HEK293T (cell line): ENCODE data around the gene MSRB3.

Experiments used
- ARNT ChIP-seq: fragments of 450-650 bp; IDR thresholded peaks from 2 replicates; pipeline ENCODE4 v1.6.1; 2017; ENCODE audit warnings: mild to moderate bottlenecking
- BHLHE40 ChIP-seq: fragments of 450-650 bp; IDR thresholded peaks from 2 replicates; pipeline ENCODE4 v1.6.1; 2016; ENCODE audit warnings: mild to moderate bottlenecking, moderate library complexity, borderline replicate concordance
- CTBP1 ChIP-seq: fragments of 450-650 bp; IDR thresholded peaks from 2 replicates; pipeline ENCODE4 v1.6.1; 2016; ENCODE audit warnings: borderline replicate concordance
- FOXA1 ChIP-seq: fragments of 450-650 bp; IDR thresholded peaks from 2 replicates; pipeline ENCODE4 v1.6.1; 2016; ENCODE audit warnings: mild to moderate bottlenecking
- FOXK2 ChIP-seq: fragments of 450-650 bp; IDR thresholded peaks from 2 replicates; pipeline ENCODE4 v1.6.1; 2016; ENCODE audit warnings: mild to moderate bottlenecking
- HDGF ChIP-seq: fragments of 450-650 bp; IDR thresholded peaks from 2 replicates; pipeline ENCODE4 v1.6.1; 2017; ENCODE audit warnings: antibody characterized with exemption, borderline replicate concordance
- NFRKB ChIP-seq: fragments of 450-650 bp; IDR thresholded peaks from 2 replicates; pipeline ENCODE4 v1.6.1; 2016; ENCODE audit warnings: mild to moderate bottlenecking, moderate library complexity
- SP1 ChIP-seq: fragments of 450-650 bp; IDR thresholded peaks from 2 replicates; pipeline ENCODE4 v1.6.1; 2017
- SUZ12 ChIP-seq: fragments of 450-650 bp; IDR thresholded peaks from 2 replicates; pipeline ENCODE4 v1.6.1; 2016; ENCODE audit warnings: mild to moderate bottlenecking
- TARDBP ChIP-seq: fragments of 450-650 bp; IDR thresholded peaks from 2 replicates; pipeline ENCODE4 v1.6.1; 2016
- ZNF384 ChIP-seq: fragments of 450-650 bp; IDR thresholded peaks from 2 replicates; pipeline ENCODE4 v1.6.1; 2016

DNA sequence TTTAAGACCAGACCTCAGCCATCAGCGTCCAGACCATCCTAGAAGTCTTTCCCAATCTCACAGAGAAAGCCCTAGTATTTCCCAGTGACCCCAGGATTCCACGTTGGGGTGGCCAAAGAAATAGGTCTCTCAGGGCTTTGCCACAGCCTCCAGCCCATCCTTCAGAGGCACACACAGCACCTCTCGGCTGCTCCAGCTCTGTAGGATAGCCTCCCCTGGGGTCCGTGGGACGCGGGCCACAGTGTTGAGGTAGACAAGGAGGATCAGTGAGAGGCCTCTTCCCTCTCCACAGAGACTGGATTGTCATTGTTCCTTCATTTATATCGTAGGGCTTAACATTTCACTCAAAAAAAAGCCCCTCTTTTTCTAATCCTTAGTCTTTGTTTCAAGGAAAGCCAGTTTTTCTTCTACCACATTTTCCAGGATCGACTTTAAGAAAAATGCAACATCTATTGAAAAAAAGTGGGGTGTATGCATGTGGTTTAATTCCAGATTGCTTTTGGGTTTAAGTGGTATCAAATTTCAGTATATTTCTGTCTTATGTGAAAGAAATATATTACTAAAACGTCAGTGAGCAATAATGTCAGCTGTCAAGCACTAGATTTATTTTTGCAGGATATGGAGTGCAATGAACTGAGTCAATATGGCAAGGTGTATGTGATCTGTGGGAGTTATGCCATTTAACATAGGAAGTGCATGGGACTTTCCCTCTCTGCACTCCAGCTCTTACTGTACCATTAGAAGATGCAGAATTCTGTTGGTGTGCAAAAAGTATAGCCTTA lies 187.5 kb downstream of the MSRB3 start:
- TF ChIP-seq ARNT (no peak), SP1 (no peak), SUZ12 (no peak), HDGF (no peak), BHLHE40 (no peak), FOXK2 (no peak), NFRKB (no peak), FOXA1 (no peak), ZNF384 (no peak), TARDBP (no peak), CTBP1 (no peak)
